ENCODE data around the gene C2CD3. TPM values are rescaled to one million over a fixed set of nuclear protein-coding genes. Genes with fewer than 3 reads are reported as not detected.
A peak's percentile ranks its signal among the peaks of the same experiment; 100 is the strongest.
"Not testable (repeated sequence)": the region's sequence is repeated elsewhere in the genome, so short reads cannot be mapped to it uniquely, and the experiment has no call there.

C2CD3 gene
- polyA plus RNA-seq, 1 experiment: 10.3 TPM

DNA sequence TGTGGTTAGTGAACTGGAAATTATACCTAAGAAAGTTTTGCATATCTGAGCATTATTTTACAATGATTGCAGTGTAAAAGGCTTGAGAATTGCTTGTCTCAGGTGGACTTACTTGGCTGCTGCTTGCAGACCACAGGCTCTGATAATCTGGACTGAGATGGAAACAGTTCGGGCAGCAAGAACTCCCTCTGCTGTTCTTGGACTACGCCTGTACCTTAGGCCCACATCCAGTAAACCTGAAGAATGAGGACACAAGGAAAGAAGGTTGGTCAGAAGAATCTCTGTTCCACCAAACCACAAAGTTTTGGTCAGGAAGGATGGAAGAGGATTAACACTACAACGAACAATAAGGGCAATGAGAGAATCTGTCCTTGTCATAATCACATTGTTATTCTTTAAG, 80.1 kb downstream of the C2CD3 start:
- H3K36me3 ChIP-seq (ENCODE audit: control insufficient read depth, insufficient read depth, low read length): peaks cover 4% of the 10 kb centered on the region
- H3K4me3 ChIP-seq (ENCODE audit: low read depth, low read length): no peak overlapping the region
- H3K27me3 ChIP-seq (ENCODE audit: control insufficient read depth, insufficient read depth, low read length): no peaks in the 10 kb centered on the region
- CTCF ChIA-PET: no interaction called here
- POLR2A ChIA-PET: no interaction called here
- no peak for DNase-seq (ENCODE audit: low read depth)
- peak; percentile 24; the same call in 1 of the 2 replicates for TF ChIP-seq CTCF (IDR thresholded peaks at IDR 0.05; ENCODE audit: insufficient read depth, low read depth, low read length)

DNA sequence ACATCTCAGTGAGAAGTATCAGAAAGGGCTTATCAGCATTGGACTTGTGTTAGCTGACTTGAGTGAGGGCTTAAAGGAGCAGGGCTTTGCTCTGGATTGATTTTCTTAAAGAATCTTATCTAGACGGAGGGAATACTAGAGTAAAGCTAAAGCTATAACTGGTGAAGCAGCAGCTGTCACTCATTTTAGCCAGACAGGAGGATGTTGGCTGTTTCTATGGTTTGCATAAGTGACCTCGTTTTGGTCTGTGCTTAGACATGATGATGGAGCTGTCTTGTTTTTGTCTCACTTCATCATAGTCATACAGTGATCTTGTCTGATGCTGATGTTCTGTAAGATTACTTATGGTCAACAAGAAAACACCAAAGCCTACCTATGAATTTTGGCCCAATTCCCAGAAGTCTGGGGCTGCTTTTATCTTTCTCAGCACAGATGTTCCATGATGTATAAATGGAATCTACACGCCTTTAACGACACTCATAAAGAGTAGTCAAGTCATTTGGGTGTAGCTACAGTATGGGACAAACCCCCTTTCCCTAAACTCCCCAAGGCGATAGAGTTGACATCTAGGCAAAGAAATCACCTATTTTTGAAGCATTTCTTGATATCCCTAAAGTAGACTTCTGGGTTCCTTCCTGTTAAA, 84.4 kb downstream of the C2CD3 start:
- H3K36me3 ChIP-seq (ENCODE audit: control insufficient read depth, insufficient read depth, low read length): no peaks in the 10 kb centered on the region
- ChIA-PET POLR2A (no interaction called here), CTCF (interaction anchor here (0.7 to 1.2 kb wide), 2 partner anchors 18 to 68 kb away, joined by 3 to 4 read pairs; no protein-coding TSS in a partner anchor)
- no peak overlapping the region for H3K4me3 ChIP-seq (ENCODE audit: low read depth, low read length)
- no peak for DNase-seq (ENCODE audit: low read depth)
- H3K27me3 ChIP-seq (ENCODE audit: control insufficient read depth, insufficient read depth, low read length): no peaks in the 10 kb centered on the region
- no peak for TF ChIP-seq CTCF (IDR thresholded peaks at IDR 0.05; ENCODE audit: insufficient read depth, low read depth, low read length)

GRCh38 chr11:74085542-74085892, 85.3 kb downstream of the C2CD3 start:
- ChIA-PET POLR2A (no interaction called here), CTCF (interaction anchor here (1.2 kb wide), 1 partner anchor 17 kb away, joined by 3 read pairs; no protein-coding TSS in a partner anchor)

GRCh38 chr11:74084796-74085541, 85.8 kb downstream of the C2CD3 start:
- ChIA-PET POLR2A (no interaction called here), CTCF (interaction anchor here (0.6 to 1.0 kb wide), 2 partner anchors 13 to 50 kb away, joined by 3 to 4 read pairs; no protein-coding TSS in a partner anchor)
- no peak for DNase-seq (ENCODE audit: low read depth)
- no peak for TF ChIP-seq CTCF (IDR thresholded peaks at IDR 0.05; ENCODE audit: insufficient read depth, low read depth, low read length)
- H3K27me3 ChIP-seq (ENCODE audit: control insufficient read depth, insufficient read depth, low read length): no peaks in the 10 kb centered on the region
- H3K4me3 ChIP-seq (ENCODE audit: low read depth, low read length): no peak overlapping the region
- H3K36me3 ChIP-seq (ENCODE audit: control insufficient read depth, insufficient read depth, low read length): no peaks in the 10 kb centered on the region

More at GRCh38 chr11:74085542-74085892, 85.3 kb downstream of the C2CD3 start:
- H3K4me3 ChIP-seq (ENCODE audit: low read depth, low read length): no peak overlapping the region
- no peak for DNase-seq (ENCODE audit: low read depth)
- H3K36me3 ChIP-seq (ENCODE audit: control insufficient read depth, insufficient read depth, low read length): no peaks in the 10 kb centered on the region
- no peaks in the 10 kb centered on the region for H3K27me3 ChIP-seq (ENCODE audit: control insufficient read depth, insufficient read depth, low read length)
- no peak for TF ChIP-seq CTCF (IDR thresholded peaks at IDR 0.05; ENCODE audit: insufficient read depth, low read depth, low read length)

DNA sequence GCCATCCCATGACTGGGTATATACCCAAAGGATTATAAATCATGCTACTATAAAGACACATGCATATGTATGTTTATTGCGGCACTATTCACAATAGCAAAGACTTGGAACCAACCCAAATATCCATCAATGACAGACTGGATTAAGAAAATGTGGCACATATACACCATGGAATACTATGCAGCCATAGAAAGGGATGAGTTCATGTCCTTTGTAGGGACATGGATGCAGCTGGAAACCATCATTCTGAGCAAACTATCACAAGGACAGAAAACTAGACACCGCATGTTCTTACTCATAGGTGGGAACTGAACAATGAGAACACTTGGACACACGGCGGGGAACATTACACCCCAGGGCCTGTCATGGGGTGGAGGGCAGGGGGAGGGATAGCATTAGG, 86.9 kb downstream of the C2CD3 start:
- H3K4me3 ChIP-seq (ENCODE audit: low read depth, low read length); H3K36me3 ChIP-seq (ENCODE audit: control insufficient read depth, insufficient read depth, low read length); POLR2A ChIA-PET; H3K27me3 ChIP-seq (ENCODE audit: control insufficient read depth, insufficient read depth, low read length); CTCF ChIA-PET; DNase-seq (ENCODE audit: low read depth): not testable (repeated sequence)
